Measurements from ENCODE around the gene INO80D.

The INO80D gene

GRCh38 chr2:205976120-205976814 is 109.7 kb downstream of the INO80D start:
- no peak overlapping the region for H3K4me3 ChIP-seq (ENCODE audit: low read length)
- no peak for TF ChIP-seq CTCF (conservative IDR thresholded peaks at IDR 0.05; ENCODE audit: low read depth, low read length)
- DNase-seq (ENCODE audit: low read depth): no peak

GRCh38 chr2:205975082-205975949 is 110.7 kb downstream of the INO80D start:
- TF ChIP-seq CTCF (conservative IDR thresholded peaks at IDR 0.05; ENCODE audit: low read depth, low read length): no peak
- no peak overlapping the region for H3K4me3 ChIP-seq (ENCODE audit: low read length)
- DNase-seq (ENCODE audit: low read depth): no peak

- H3K4me3 ChIP-seq (ENCODE audit: low read length): no peak overlapping the region
- no peak for DNase-seq (ENCODE audit: low read depth)
- TF ChIP-seq CTCF (conservative IDR thresholded peaks at IDR 0.05; ENCODE audit: low read depth, low read length): no peak
These were observed 113.9 kb downstream of the INO80D start for GRCh38 chr2:205972113-205972512.

GRCh38 chr2:205970348-205970747 is 115.6 kb downstream of the INO80D start:
- no peak for DNase-seq (ENCODE audit: low read depth)
- no peak for TF ChIP-seq CTCF (conservative IDR thresholded peaks at IDR 0.05; ENCODE audit: low read depth, low read length)
- no peak overlapping the region for H3K4me3 ChIP-seq (ENCODE audit: low read length)

GRCh38 chr2:205969584-205969983 is 116.4 kb downstream of the INO80D start:
- TF ChIP-seq CTCF (conservative IDR thresholded peaks at IDR 0.05; ENCODE audit: low read depth, low read length): no peak
- H3K4me3 ChIP-seq (ENCODE audit: low read length): no peak overlapping the region
- no peak for DNase-seq (ENCODE audit: low read depth)

GRCh38 chr2:205967391-205968075 is 118.4 kb downstream of the INO80D start:
- no peak for TF ChIP-seq CTCF (conservative IDR thresholded peaks at IDR 0.05; ENCODE audit: low read depth, low read length)
- H3K4me3 ChIP-seq (ENCODE audit: low read length): no peak overlapping the region
- no peak for DNase-seq (ENCODE audit: low read depth)
